Left ventricle myocardium inferior (tissue), 1 donor: ENCODE results near the gene GGT7. TPM values are rescaled to one million over a fixed set of nuclear protein-coding genes. Genes with fewer than 3 reads are reported as not detected.

Experiments used
- DNase-seq: peaks from one replicate; pipeline ENCODE4 v3.0.0-alpha.2; 2020
- H3K27ac ChIP-seq: fragments of 200-600 bp; replicated peaks from 2 replicates; pipeline ENCODE4 v1.8.0; 2021
- H3K27me3 ChIP-seq: fragments of 200-600 bp; 2 replicates; pipeline ENCODE4 v1.8.0; 2021; ENCODE audit warnings: low read depth
- H3K36me3 ChIP-seq: fragments of 200-600 bp; 2 replicates; pipeline ENCODE4 v1.8.0; 2021
- H3K4me1 ChIP-seq: fragments of 200-600 bp; 2 replicates; pipeline ENCODE4 v1.8.0; 2021
- H3K4me3 ChIP-seq: fragments of 200-600 bp; 2 replicates; pipeline ENCODE4 v1.8.0; 2021; ENCODE audit warnings: mild to moderate bottlenecking, moderate library complexity
- H3K9me3 ChIP-seq: fragments of 200-600 bp; replicated peaks from 2 replicates; pipeline ENCODE4 v1.8.0; 2021
- CTCF ChIP-seq: fragments of 200-600 bp; IDR thresholded peaks from 2 replicates; pipeline ENCODE4 v1.8.0; 2021; ENCODE audit warnings: antibody characterized with exemption, mild to moderate bottlenecking, borderline replicate concordance
- intact Hi-C: fragments of 100-400 bp; cut with micrococcal nuclease; formaldehyde crosslinking; loops from one replicate; pipeline ENCODE4 v1.11.0; 2022
- total RNA-seq: library from RNA; stranded (reverse); fragmentation: NEBNext Ultra II Directional; extraction: Animal tissue kit (Norgen Biotek cat#: 25700); gene quantifications from one replicate; pipeline ENCODE4 v1.2.1, GENCODE V29; 2021
- donor health status: DM: no; HTN: yes; CAD: no; lungs with severe emphysema.

Gene GGT7
- total RNA-seq, 1 donor from 2014 or later, result 21.6 TPM

- no peaks in the 10 kb centered on the region for H3K27me3 ChIP-seq
- H3K4me3 ChIP-seq, result no peak overlapping the region
- H3K27ac ChIP-seq, result no peak overlapping the region
- intact Hi-C loops, result no loop called here
- no peak for DNase-seq
- no peaks in the 10 kb centered on the region for H3K36me3 ChIP-seq
- H3K4me1 ChIP-seq, result peaks cover 73% of the 10 kb centered on the region
- H3K9me3 ChIP-seq, result peaks cover 11% of the 10 kb centered on the region
- TF ChIP-seq CTCF, result no peak
These were observed 75.4 kb downstream of the GGT7 start for GRCh38 chr20:34797012-34797995.

Other genes with a start within 250 kb of the GGT7 start
- gene PIGU, start 195.8 kb downstream of the GGT7 start, total RNA-seq, result 13.7 TPM
- 132 TPM for gene TP53INP2, start 168.5 kb downstream of the GGT7 start, total RNA-seq
- 14.0 TPM for gene NCOA6, start 47.2 kb downstream of the GGT7 start, total RNA-seq
- 101 TPM for gene ACSS2, start 3.8 kb upstream of the GGT7 start, total RNA-seq
- gene GSS, start 83.0 kb upstream of the GGT7 start, total RNA-seq, result 17.2 TPM
- 253 TPM for gene MYH7B, start 83.0 kb upstream of the GGT7 start, total RNA-seq
- 30.7 TPM for gene TRPC4AP, start 220.0 kb upstream of the GGT7 start, total RNA-seq